GM19395 (cell line): ENCODE measurements around the gene GTF2IRD1.
"Not testable (repeated sequence)": the region's sequence is repeated elsewhere in the genome, so short reads cannot be mapped to it uniquely, and the experiment has no call there.

Source experiments
- ATAC-seq: cut with Tn5 transposase; IDR thresholded peaks from one replicate; pipeline ENCODE4 v1.9.1; 2021; ENCODE audit warnings: mild to moderate bottlenecking, moderate library complexity; ENCODE audit not compliant: unreplicated experiment

Gene GTF2IRD1

GRCh38 chr7:74429153-74429747 lies 24.5 kb upstream of the GTF2IRD1 start:
- no peak for ATAC-seq

- ATAC-seq, result not testable (repeated sequence)
Measured at GRCh38 chr7:74430409-74430808, 23.3 kb upstream of the GTF2IRD1 start.

DNA sequence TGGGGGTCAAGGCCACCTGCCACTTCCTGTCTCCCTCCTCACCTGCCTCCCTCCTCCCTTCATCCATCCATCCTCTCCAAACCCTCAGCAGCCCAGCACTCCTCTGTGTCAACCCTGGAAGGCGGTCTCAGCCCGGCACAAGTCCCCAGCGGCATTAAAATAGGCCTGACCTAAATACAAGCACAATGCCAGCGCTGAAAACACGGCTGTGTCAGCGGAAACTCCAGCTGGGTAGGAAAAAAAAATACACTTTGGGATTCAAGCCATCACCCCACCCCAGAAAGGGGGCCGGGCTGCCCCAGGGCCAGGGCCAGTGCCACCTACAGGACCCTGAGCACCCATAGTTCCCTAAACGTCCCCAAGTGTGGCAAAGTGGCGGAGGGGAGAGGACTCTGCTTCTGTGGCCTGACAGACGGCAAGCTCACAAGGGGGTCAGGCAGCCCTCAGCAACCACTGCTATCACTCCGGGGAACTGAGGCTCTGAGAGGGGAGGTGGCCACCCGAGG lies 22.7 kb upstream of the GTF2IRD1 start:
- ATAC-seq, result no peak

DNA sequence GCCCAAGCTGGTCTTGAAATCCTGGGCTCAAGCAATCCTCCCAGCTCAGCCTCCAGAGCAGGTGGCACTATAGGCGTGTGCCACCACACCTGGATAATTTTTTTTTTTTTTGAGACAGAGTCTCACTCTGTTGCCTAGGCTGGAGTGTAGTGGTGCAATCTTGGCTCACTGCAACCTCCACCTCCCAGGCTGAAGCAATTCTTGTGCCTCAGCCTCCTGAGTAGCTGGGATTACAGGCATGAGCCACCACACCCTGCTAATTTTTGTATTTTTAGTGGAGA lies 16.5 kb upstream of the GTF2IRD1 start:
- ATAC-seq, result not testable (repeated sequence)

DNA sequence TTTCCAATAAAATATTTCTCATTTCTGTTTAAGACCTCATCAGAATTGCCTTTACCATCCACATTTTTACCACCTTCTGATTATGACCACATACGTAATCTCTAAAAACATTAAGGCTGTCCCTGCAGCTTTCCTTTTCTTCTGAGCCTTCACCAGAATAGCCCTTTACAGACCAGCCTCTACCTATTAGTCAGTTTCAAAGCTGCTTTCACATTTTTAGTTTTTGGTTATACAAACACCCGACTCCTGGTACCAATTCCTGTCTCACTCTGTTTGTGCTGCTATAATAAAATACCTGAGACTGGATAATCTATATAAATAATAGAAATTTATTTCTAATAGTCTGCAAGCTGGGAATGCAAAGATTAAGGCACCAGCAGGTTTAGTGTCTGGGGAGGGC lies 15.4 kb upstream of the GTF2IRD1 start:
- ATAC-seq, result no peak

GRCh38 chr7:74439541-74439940 lies 14.2 kb upstream of the GTF2IRD1 start:
- ATAC-seq, result no peak

- not testable (repeated sequence) for ATAC-seq
Measured at GRCh38 chr7:74440143-74440542, 13.6 kb upstream of the GTF2IRD1 start.

DNA sequence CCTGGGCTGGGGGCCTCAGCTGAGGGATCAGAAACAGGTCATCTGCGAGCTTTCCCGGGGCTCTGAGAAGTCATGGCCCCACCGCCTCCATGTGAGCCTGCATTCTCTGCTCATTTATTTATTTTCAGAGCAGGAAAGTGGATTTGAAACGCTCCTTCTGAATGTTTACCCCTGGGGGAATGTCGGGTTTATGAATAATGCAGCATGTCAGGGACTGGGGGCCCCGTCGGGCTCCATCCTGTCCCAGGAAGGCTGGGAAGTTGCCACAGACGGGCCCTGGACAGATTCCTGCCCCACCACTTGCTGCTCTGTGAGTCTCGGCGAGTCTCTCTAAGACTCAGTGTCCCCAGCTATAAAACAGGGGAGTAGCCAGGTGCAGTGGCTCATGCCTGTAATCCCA lies 11.9 kb upstream of the GTF2IRD1 start:
- ATAC-seq, result no peak

DNA sequence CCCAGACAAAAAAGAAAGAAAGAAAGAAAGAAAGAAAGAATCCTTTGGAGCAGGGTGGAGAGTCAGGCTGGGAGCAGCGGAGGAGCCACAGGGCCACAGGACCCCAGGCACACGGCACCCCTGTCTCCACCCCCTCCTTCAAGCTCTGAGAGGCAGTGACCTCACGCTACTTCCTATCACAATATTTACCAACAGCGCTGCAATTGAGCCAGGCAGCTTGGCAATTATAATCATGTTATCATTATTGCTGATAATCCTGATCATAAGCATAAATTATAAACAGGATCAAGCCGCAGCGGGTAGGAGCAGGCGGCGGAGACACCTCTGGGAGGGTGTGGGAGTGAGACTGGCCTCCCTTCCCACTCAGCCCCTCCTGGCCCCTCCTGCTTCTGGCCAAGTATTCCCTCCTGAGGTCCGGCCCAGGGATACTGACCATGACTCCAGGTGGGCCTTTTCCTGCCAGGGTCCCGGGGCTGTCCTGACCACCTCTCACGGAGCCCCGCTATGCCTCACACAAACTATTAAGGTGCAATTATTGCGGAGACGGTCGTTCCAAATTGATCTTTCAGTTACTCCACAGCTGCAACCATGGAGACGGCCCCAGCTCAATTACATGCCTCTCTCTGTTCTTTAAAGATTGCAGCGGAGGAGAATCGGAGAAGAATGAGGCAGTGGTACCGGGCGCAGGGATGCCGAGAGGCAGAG lies 10.0 kb upstream of the GTF2IRD1 start:
- ATAC-seq, result no peak

GRCh38 chr7:74449144-74449543 lies 4.6 kb upstream of the GTF2IRD1 start:
- no peak for ATAC-seq

DNA sequence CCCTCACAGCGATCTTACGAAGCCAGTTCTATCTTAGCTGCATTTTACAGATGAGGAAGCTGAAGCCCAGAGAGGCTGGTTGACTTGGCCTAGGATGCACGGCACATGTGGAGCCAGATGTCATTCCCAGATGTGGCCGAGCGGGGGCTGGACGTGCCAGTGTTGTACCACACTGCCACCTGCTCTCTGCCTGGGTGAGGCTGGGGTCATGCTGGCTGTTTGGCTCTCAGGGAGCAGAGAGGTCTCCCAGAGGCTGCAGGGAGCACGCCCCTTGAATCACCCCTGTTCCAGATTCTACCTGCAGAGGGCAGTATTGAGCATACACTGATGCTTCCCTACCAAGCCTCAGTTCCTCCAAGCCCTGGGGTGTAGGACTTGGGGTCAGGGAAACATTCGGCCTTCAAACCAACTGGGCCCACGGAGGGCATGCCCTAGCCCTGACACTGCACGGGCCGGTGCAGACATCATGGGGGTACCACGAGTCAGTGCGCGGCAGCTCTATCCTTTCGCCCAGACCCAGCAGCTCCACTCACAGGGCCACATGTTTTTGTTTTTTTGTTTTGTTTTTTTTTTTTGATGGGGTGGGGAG lies 3.8 kb upstream of the GTF2IRD1 start:
- no peak for ATAC-seq

GRCh38 chr7:74452748-74453321 lies 871 bp upstream of the GTF2IRD1 start:
- ATAC-seq, result no peak

GRCh38 chr7:74454021-74454924 lies 567 bp downstream of the GTF2IRD1 start:
- no peak for ATAC-seq

GRCh38 chr7:74454925-74455288 lies 1.2 kb downstream of the GTF2IRD1 start:
- no peak for ATAC-seq

DNA sequence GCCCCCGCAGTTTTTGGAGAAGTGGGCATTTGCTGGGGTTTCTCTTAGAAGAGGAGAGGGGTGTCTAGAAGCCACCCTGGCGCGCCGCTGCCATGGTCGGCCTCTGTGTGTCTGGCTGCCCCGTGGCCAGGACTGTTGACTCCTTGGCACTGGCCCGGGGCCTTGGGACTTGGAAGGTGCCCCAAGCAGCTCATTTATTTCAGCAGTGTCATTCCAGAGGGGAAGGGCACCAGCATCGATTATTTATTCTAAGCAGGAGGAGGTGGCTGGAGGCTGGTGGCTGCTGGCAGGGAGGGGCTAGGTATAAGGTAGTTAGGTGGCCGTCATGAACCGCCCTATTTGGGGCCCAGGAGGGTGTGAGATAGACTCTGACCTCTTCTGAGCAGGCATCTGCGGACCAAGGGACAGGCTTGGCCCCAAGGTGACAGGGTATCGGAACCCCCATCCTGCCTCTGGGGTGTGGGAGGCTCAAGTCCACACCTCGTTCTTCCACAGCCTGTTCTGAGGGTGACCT lies 1.6 kb downstream of the GTF2IRD1 start:
- no peak for ATAC-seq

DNA sequence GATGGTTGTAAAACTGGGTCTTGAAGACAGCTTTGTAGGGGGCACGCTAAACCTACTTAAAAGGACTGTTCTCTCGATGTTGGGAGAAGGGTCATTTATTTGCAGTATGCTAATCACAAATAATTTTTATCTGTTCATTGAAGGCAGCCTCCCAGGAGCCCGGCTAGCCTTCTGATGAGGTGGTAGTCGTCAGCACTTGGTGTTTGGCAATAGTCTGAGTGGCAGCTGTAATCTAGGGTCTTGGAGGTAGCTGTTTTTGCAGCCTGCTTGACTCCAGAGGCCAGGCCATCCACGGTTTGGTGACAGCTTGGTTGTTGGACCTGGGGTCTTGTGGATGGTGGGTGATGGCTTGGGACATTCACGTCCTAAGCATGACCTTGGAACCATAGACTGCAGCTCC lies 2.2 kb downstream of the GTF2IRD1 start:
- ATAC-seq, result no peak

DNA sequence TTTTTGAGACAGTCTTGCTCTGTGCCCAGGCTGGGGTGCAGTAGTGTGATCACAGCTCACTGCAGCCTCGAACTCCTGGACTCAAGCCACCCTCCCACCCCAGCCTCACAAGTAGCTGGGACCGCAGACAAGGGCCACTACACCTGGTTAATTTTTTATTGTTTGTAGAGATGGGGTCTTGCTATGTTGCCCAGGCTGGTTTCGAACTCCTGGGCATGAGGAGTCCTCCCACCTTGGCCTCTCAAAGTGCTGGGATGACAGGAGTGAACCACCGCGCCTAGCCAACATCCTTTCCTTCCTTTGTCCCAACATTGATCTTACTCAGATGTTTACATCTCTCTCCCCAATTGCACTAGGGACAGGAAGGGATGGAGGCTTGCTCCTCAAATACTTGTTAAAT lies 3.3 kb downstream of the GTF2IRD1 start:
- ATAC-seq, result no peak

DNA sequence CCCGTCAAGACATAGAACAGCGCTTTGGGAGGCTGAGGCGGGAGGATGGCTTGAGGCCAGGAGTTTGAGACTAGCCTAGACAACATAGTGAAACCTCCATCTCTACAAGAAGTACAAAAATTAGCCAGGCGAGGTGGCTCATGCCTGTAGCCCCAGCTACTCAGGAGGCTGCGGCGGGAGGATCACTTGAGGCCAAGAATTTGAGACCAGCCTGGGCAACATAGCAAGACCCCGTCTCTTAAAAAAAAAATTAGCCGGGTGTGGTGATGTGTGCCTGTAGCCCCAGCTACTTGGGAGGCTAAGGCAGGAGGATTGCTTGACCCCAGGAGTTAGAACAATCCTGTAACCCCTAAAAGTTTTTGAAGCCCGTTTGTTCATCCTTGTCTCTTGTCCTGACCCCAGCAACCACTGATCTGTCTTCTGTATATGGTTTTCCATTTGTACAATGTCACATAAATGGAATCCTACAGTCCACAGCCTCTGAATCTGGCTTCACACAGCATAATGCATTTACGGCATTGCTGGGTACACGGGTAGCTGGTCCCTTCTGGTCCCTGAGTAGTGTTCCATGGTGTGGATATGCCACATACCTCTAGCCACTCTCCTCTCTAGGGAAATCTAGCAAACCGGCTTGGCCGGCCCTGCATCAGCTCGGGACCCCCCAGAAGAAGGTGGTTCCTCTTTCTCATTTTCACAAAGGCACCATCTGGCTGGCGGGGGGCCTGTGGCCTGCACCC lies 8.4 kb downstream of the GTF2IRD1 start:
- no peak for ATAC-seq

- ATAC-seq, result no peak
Measured at GRCh38 chr7:74462707-74463100, 9.0 kb downstream of the GTF2IRD1 start.
